Inflammatory macrophage treated with lipopolysaccharide for 1 hour (primary cell): ENCODE data around the gene COL9A2.

Source experiments
- DNase-seq, 2 donors: peaks; one replicate each; pipeline ENCODE4 v3.0.0-alpha.2; 2020 to 2022

The COL9A2 gene

DNA sequence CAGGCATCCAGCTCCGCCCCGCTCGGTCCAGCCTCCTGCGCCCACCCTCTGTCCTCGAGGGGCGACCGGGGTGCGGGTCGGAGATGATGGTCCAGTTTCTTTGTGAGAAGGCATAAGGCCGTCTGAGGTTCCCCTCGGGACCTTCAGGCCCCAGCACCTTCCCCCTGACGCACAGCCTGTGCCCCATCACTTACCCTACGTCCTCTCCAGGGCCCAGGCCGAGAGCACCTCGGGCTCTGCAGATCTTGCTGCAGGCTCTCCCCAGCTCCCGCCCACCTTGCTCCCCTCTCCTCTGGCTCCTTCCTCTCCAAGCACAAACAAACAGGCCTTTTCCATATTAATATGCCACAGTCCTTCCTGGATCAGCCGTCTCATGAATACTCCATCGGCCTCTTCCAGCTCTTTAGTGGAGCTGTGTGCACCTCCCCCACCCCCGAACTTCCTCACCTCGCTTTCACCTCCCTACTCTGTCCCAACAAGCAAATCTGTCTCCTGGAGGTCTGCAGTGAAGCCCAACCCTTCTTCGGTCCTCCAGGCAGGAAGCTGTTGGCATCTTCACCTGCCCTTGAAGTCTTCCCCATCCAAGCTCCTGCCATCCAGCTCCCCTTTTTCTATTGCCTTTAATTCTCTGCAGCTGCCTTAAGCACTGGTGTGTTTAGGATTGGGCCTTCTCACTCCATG lies 448 bp upstream of the COL9A2 start:
- DNase-seq = no peak

DNA sequence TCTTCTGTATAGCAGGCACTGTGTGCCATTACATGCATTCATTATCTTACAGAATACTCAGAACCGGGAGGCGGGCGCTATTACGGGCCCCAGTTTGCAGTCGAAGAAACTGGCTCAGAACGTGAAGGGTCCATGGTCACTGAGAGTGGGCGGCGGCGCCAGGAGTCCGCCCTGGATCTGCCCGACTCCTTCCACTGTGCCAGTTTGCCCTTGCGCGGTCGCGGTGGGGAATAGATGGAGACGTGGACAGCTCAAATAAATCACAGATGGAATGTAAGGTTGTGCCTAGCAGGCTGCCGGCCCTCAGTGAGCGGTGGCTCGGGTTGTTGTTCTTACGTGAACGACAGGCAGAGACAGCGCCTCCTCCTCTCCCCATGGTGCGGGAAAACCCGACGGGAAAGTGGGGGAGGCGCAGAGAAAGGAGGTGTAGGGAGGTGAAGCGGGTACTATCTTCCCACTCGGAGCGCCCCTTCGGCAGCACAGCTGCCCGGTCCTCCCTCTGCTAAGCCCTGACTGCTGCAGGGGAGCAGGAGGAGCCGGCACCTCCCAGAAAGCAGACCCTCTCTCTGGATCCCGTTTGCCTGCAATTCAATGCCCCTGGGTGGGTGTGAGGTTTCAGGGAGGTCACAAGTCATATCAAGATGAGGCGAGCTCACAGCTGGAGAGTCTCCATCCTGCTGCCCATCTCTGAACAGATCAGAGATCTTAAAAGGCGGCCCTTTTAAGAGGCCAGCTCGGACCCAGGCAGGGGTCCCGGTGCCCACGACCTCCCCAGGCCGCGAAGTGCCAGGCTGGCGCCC lies 1.1 kb downstream of the COL9A2 start:
- DNase-seq = peak in 1 of 2 donors; percentile 3

DNA sequence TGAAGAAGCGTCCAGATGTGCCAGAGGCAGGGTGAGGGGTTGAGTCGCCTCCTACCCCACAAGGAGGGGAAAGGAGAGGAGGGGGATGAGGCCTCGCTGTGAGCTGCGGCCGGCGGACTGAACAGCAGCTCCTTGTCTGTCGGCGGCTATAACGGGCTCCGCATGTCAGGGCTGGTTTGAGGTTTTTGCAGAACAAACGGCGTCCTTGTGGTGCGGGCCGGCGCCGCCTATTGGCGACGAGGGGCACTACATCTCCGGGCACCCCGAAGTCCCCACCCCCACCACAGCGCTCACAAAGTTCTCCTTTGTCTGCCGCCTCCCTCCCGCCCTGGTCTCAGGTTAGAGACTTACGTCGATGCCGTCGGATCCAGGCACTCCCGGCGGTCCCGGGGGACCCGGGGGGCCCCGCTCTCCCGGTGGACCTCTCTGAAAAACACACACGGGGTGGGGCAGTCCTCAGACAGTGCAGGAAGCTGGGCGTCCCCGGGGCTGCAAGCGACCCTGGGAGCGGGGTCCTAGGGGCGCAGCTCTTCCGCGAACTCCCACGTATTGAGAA lies 1.8 kb downstream of the COL9A2 start:
- DNase-seq = peak; percentile 76 to 91

DNA sequence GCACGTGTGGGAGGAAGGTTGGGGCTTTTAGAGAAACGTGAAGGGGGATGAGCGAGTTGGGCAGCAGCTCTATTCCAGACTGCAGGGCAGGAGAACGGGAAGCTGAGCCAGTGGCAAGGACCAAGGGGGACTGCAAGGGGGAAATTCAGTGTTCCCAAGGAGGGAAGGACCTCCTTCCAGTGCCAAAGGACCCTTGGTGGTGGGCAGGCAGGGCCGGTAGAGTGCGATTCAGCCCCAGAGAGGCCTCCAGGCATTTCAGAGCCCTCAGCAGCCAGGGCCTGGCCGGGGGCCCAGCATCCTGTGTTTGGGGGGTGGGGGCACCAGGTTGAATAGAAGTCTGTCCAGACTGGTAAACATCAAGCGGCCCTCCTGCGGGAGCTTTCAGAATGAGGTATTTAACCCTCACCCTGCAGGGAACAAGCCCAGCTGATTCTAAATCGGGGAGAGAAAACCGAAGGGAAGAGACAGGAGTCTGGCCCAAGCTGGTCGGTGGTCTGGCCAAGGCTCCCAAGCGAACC lies 2.3 kb downstream of the COL9A2 start:
- no peak for DNase-seq

DNA sequence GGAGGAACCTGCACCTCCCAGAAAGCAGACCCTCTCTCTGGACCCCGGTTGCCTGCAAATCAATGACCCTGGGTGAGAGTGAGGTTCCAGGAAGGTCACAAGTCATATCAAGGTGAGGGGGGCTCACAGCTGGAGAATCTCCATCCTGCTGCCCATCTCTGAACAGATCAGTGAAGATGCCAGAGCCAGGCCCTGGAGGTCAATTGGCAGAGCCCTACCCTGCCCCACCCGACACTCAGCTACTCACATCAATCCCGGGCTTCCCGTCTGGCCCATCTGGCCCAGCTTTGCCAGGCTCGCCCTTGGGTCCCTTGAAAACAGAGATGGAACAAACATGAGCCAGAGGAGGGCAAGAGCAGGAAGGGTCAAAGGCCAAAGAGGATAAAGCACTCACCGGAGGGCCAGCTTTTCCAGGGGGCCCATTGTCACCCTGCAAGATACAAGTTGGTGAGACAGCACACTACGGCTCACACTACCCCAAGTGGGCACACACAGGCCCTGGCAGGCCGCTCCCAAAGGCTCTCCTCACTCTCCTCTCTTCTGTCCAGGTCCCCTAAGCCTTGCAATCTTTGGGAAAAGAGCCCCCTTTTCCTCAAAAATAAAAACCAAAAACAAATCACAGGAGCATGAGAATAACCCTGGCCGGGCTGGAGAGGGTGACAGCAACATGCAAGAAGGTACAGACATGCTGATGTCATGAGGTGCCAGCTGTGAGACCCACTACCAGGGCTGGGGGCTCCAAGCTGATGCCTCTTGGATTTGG lies 2.9 kb downstream of the COL9A2 start:
- no peak for DNase-seq

DNA sequence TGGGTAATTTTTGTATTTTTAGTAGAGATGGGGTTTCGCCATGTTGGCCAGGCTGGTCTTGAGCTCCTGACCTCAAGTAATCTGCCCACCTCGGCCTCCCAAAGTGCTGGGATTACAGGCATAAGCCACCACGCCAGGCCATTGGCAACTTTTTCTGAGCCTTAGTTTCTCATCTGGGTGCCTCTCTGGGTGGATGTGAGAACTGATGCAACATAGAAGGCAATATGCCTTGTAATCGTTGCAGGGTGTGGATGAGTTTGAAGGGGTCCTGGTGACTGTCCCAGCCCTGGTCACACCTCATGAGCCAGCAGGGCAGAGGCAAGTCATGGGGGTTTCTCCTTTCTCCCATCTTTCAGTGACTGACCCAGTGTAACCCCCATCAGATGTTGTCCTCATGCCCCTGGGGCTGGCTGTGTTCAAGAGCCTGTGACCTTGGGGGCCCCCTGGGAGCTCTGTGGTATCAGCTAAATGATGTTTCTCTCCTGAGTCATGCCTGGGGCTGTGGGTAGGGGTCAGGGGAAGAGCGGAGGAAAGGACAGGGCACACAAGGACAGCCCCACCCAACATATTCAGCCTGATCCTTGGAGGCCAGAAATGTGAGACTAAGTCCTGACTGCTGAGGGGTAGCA lies 3.6 kb downstream of the COL9A2 start:
- DNase-seq = no peak

DNA sequence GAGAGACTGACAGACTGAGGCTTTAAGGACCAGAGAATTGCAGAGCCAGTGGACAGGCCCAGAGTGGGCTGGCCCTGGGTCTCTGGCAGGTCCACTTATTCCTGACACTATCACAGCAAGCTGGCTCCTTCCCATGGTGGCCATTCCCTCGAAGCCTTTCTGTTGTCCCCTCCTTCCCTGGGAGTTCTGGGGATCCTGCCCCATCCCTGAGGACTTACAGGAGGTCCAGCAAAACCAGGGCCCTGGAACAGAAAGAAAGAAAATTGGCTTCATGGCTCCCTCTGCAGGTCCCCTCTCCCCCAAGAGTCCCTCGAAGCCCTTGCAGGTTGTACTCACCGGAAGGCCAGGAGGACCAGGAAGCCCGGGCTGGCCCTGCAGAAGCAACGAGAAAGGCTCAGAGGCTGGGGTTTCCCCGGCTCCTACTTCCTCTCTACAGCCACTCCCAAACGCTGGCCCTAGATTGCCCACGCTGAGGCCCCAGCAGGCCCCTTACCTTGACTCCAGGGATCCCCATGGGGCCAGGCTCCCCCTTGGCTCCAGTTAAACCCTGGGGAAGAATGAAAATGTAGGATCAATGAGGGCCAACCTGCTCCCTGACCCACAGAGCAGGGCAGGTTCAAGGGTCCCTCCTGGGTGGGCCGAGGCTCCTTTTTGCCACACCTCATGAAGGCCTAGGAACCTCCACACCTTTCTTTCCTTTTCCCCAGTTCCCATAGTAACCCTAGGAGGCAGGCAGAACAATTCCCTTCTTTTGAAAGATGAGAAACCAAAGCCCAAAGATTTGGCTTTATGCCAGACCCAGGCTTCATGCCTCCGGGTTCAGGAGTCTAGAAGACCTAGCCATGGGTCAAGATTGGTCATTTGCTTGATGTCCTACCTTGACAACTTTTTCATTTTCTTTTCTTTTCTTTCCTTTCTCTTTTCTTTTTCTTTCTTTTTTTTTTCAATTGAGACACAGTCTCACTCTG lies 4.6 kb downstream of the COL9A2 start:
- DNase-seq = peak; percentile 81 to 87

DNA sequence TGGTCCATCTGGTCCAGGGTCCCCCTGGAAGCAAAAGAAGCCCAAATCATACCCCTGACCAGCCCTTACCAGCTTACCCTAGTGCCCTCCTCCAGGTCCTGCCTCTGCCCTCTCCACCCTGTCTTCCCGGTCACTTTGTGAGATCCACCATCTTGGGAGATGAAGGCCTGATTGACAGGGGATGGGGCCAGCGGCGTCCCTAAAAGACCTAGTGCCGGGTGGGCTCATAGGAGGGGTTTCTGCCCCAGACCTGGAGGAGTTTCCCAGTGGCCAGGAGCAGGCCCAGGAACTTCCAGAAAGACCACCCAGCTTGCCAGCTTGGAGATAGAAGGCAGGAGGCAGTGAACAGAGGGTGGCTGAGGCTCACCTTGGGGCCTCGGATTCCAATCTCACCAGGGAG lies 5.4 kb downstream of the COL9A2 start:
- no peak for DNase-seq

DNA sequence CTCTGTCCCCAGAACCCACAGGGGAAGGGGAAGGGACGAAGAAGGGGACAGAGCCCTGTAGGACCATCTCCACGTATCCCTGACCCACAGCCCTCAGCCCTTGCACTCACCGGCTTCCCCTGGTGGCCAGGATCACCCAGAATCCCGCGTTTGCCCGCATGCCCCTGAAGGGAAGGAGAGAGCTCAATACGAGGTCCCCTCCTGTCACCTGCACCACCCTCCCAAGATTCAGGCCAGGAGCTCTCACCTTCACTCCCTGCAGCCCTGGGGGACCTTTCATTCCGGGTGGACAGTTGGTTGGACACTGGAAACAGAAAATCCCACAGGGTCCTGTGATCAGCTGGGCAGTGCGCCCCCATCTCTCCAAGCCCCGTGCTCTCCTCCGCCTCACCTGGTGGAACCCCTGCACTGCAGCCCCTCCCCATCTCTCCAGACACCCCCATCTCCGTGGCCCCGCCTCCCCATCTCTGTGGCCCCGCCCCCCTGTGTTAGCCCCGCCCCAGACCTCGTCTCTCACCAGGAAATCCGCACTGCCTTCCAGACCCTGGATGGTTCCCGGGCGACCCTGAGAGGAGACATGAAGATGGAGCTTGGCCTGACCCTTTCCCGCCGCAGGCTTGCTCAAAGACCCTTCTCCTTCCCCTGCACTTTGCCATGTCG lies 6.0 kb downstream of the COL9A2 start:
- DNase-seq = no peak

DNA sequence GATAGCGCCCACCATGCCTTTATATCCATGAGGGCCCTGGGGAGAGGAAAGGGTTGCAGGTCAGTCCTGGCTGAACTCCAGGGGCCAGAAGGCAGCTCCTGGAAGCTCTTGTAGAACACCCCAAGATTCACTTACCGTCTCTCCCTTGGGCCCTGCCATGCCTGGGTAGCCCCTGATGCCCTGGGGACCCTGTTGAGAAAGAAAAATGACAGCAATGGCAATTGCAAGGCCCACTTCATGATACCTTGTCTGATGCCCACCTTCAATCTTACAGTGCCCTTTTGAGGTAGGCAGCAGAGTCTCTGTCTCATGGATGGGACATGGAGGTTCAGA lies 7.0 kb downstream of the COL9A2 start:
- no peak for DNase-seq

DNA sequence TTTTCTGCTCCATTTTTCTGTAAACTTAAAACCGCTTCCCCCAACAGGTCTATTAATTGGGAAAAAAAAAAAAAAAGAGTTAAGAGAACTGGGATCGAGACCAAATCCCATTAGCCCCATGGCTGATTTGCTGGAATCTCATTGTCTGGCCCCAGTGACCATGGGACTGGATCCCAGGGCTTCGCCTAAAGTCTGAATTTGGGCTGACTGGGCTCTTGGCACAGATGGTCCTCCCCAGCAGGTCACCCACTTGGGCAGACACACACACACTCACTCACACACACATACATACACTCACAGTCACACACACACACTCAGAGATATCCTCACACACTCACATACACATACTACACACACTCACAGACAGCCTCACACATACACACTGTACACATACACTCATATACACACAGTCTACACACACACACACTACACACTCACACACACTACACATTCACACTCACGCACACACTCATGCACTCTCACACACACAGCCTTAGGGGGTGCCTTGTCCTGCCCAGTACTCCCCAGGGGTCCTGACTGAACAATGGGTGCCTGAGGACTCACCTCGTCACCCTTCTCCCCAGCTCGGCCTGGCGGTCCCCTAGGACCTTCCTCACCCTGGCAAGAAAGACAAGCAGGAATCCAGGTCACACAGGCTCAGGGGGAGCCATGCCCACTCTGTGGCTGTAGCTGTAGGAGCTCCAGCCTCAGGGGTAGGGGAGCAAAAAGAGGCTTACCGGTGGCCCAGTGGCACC lies 7.5 kb downstream of the COL9A2 start:
- DNase-seq = no peak

DNA sequence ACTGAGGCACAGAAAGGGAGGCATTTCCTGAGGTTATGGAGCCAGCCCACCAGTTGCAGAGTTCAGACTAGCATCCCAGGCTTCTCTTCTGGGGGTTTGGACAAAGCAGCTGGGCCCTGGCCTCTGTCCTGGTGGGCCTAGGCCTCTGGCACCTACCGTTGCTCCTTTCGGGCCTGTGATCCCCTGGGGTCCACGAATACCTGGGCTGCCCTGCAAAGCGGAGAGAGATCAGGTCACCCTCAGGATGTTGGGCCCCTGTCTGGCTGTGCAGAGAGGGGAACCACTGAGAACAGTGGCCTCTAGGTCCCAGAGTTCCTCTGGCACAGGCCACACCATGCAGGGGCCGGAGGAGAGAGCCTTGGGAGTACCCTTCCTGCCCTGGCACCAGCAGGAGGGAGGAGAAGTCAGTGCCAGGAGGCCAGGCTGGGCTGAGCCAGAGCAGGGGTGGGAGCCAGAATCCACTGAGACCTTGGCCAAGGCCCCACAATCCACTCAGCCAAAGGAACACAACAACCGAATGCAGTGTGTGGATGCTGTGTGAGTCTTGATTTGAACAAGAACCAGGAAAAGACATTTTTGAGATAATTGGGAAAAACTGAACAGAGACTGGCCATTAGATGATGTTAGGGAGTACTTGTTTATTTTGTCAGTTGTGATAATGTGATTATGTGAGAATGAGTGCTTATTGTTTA lies 8.9 kb downstream of the COL9A2 start:
- no peak for DNase-seq

DNA sequence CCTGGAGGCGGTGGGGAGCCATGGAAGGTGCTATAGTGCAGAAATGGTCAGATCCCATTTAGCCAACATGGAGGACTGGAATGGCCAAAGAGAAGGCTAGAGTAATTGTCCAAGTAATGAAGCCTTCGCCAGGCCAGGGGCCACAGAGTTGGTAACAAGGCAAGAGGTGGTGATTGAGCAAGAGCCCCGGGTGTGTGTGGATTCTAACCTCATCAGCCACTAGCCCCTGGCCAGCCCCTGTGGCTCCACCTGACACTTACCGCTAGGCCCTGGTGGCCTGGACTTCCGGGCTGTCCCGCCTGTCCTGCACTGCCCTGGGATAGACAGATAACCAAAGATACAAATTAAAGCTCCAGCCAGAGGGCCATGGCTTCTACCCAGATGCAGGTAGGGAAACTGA lies 9.9 kb downstream of the COL9A2 start:
- DNase-seq = no peak

DNA sequence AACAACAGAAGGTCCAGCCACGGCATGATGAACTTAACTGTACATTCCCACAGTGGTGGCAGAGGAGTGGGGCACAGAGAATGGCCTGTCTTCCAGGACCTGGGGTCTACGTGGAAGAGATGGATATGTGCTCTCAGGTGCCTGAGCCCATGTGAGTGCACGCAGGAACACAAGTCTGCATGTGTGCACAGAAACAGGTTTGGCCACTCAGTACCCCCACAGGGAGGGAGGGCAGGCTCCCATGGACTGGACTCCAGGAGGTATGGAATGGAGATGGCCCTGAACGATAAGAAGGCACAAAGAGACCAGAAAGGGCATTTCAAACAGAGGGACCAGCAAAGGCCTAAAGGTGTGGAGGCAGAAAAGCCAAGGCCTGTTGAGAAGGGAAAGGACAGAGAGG lies 10.8 kb downstream of the COL9A2 start:
- no peak for DNase-seq

DNA sequence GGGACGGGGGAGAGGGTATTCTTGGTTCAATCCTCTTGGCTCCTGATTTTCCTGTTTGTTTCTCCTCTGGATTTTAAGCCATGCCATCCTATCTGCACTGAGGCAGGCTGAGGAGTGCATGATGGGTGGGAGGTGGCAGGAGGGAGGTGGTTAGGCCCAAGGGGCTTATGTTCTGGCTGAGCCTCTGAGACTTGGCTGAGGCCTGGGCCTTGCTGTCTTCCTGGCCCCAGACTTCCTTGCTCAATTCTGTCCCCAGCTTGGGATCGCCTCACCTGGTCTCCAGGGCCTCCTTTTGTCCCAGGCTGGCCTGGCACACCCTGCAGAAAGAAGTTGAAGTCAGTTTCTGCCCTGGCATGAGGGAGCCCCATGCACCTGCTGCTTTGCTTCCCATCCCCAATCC lies 11.2 kb downstream of the COL9A2 start:
- no peak for DNase-seq

DNA sequence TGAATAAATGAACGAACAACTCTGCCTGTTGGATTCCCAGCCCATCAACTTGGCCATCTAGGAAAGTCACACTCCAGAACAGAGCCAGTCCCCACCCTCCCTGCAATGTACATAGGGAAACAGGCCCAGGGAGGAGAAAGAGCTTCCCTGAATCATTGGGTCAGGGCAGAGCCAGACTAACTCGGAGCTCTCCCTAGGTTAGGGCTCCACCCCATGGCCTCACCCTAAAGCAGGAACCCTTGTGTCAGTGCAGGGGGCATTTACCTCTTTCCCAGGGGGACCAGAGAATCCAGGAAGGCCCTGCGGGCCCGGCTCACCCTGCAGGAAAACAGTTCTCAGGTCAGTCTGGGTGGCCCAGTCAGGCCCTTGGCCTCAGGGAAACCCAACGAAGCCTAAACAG lies 11.6 kb downstream of the COL9A2 start:
- no peak for DNase-seq

DNA sequence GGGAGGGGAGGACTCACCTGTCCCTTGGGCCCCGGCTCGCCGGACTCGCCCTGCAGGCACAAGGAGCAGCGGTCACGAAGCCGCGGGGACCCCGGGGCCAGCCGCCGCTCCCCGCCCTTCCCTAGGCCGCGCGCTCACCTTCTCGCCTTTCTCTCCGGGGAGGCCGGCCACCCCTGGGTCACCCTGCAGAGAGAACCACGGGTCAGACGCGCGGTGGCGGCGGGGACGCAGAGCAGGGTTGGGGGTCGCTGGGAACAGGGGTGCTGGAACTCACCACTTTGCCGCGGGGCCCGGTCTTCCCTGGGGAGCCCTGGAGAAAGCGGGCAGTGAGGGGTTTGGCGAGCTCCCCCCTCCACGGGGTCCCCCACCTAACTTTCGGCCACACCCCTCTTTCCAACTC lies 13.3 kb downstream of the COL9A2 start:
- no peak for DNase-seq

DNA sequence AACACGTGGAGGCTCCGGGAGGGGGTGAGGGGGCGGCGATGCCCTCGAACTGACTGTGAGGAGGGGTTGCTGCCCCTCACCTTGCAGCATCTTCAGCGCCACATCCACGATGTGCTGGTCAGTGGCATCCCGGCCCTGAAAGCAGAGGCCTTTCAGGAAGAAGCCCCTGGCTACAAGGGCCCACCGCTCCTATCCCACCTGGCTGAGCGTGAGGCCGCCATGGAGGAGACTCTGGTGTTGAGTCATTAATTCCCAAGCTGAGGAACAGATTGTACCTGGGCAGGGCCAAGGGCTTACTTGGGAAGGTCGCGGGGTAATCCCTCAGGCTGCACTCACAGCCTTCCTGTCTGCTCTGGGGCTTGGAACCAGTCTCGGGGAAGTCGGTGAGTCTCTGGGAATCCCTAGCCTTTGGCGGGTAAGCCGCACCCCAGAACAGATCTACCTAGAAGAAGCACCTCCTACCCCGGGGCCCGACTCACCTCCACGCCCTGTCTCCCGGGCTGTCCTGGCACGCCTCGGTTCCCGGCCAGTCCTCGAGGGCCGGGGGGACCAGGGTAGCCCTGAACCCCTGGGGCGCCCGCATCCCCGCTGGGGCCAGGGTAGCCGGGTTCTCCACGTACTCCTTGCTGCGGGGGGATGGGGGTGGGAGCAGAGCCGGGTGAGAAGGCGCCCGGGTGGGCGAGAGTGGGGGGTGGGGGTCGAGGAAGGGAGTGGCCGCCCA lies 13.9 kb downstream of the COL9A2 start:
- DNase-seq = no peak

DNA sequence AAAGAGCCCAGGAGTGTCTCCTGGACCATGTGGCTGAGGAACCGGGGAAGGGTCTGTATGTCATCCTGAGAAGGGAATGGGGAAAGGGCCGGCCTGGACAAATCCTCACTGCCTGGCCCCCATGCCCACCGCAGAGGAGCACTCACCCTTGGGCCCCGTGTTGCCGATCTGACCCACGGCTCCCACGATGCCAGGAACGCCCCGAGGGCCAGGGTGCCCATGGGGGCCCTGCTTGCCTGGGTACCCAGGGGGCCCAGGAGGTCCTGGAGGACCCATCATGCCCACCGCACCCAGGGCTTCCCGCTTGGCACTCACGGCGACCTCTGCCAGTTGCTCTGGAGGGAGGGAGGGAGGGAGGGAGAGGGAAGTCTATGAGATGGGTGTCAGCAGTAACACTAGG lies 14.6 kb downstream of the COL9A2 start:
- DNase-seq = no peak
